GM12878 (cell line): ENCODE measurements around the gene KANSL3.

ENCODE experiments used
- BRCA1 ChIP-seq: IDR thresholded peaks from 2 replicates; pipeline ENCODE4 v1.6.1; 2011; ENCODE audit warnings: low read depth, low read length, improper control_type of control experiment
- E2F4 ChIP-seq: IDR thresholded peaks from 2 replicates; pipeline ENCODE4 v1.6.1; 2012; ENCODE audit warnings: low read depth, low read length, improper control_type of control experiment
- GABPA ChIP-seq: IDR thresholded peaks from 2 replicates; pipeline ENCODE4 v1.6.1; 2014; ENCODE audit warnings: antibody characterized with exemption, low read depth, mild to moderate bottlenecking, inconsistent platforms
- HDAC2 ChIP-seq: fragments of 200-600 bp; sonication (generic); IDR thresholded peaks from 2 replicates; pipeline ENCODE4 v1.6.1; 2017
- LARP7 ChIP-seq: fragments of 450-650 bp; IDR thresholded peaks from 2 replicates; pipeline ENCODE4 v1.6.1; 2017; ENCODE audit warnings: mild to moderate bottlenecking
- MXI1 ChIP-seq: fragments of 150-350 bp; IDR thresholded peaks from 2 replicates; pipeline ENCODE4 v1.6.1; 2011; ENCODE audit warnings: low read depth, mild to moderate bottlenecking, inconsistent platforms, low read length, improper control_type of control experiment
- PBX3 ChIP-seq: IDR thresholded peaks from 2 replicates; pipeline ENCODE4 v1.6.1; 2011; ENCODE audit warnings: mild to moderate bottlenecking, low read depth, low read length, moderate library complexity; ENCODE audit not compliant: insufficient replicate concordance
- RAD21 ChIP-seq: IDR thresholded peaks from 2 replicates; pipeline ENCODE4 v1.6.1; 2011; ENCODE audit warnings: mild to moderate bottlenecking, low read depth, low read length, moderate library complexity; ENCODE audit not compliant: insufficient read depth
- SP1 ChIP-seq: IDR thresholded peaks from one replicate; pipeline ENCODE4 v1.6.1; 2011; ENCODE audit warnings: low read depth, low read length
- TCF12 ChIP-seq: IDR thresholded peaks from 2 replicates; pipeline ENCODE4 v1.6.1; 2011; ENCODE audit warnings: low read depth, mild to moderate bottlenecking, low read length

GRCh38 chr2:96661324-96661723 is 23.2 kb upstream of the KANSL3 start:
- TF ChIP-seq MXI1 (no peak), RAD21 (no peak), LARP7 (no peak), TCF12 (no peak), E2F4 (no peak), BRCA1 (no peak), GABPA (no peak), HDAC2 (no peak), PBX3 (no peak), SP1 (no peak)
